GM12878 (cell line): ENCODE results near the gene CRB2. TPM values are rescaled to one million over a fixed set of nuclear protein-coding genes. Genes with fewer than 3 reads are reported as not detected.
A peak's percentile ranks its signal among the peaks of the same experiment; 100 is the strongest.

Experiments used
- ATAC-seq: fragments of 200-7000 bp; cut with Tn5 transposase; 3 replicates; pipeline ENCODE4 v1.9.1; 2020; ENCODE audit warnings: mild to moderate bottlenecking, moderate library complexity
- BruUV-seq: library from RNA; stranded (reverse); fragments of 400-500 nt; replicated peaks from 2 replicates; lab custom pipeline; 2021; lab: Mats Ljungman, UMichigan
- CTCF ChIA-PET: fragments of 300-600 bp; sonication (Branson Sonifier 250); formaldehyde crosslinking; extraction: SDS; loops from one replicate; lab custom pipeline; 2021; ENCODE audit warnings: inconsistent platforms; lab: Yijun Ruan, JAX
- POLR2A ChIA-PET: fragments of 350-600 bp; formaldehyde crosslinking; extraction: SDS; loops from one replicate; lab custom pipeline; 2021; ENCODE audit warnings: inconsistent platforms; lab: Charles Lee
- RAD21 ChIA-PET: fragments of 300-600 bp; sonication (Branson Sonifier 250); formaldehyde crosslinking; loops from one replicate; lab custom pipeline; 2023; ENCODE audit warnings: antibody characterized with exemption; ENCODE audit not compliant: unreplicated experiment; lab: Charles Lee
- SMC1A ChIA-PET: fragments of 300-600 bp; sonication (Branson Sonifier 250); formaldehyde crosslinking; loops from one replicate; lab custom pipeline; 2023; ENCODE audit not compliant: unreplicated experiment, uncharacterized antibody; lab: Charles Lee
- DNase-seq: peaks from one replicate; pipeline ENCODE4 v3.0.0-alpha.2; 2011; ENCODE audit warnings: low read depth, low spot score
- FAIRE-seq: peaks from 3 replicates; lab custom pipeline; 2011; peaks lifted over from hg19 to GRCh38; lab: Jason Lieb, UNC
- H2AFZ ChIP-seq: 2 replicates; pipeline ENCODE4 v1.6.0; 2011; ENCODE audit warnings: low read depth, low read length, control low read depth; ENCODE audit not compliant: control insufficient read depth
- H3K27ac ChIP-seq: 2 replicates; pipeline ENCODE4 v1.5.1; 2011; ENCODE audit warnings: control low read depth; ENCODE audit not compliant: control insufficient read depth, insufficient read depth
- H3K27me3 ChIP-seq, 2 experiments: replicated peaks in 1 of 2; 2 replicates each; pipeline versions ENCODE4 v1.6.0 to v1.6.1; 2011; ENCODE audit warnings: low read length in 1 of 2; ENCODE audit not compliant: control insufficient read depth in 2 of 2, insufficient read depth in 2 of 2
- H3K36me3 ChIP-seq, 2 experiments: 2 replicates each; pipeline ENCODE4 v1.5.1; 2011; ENCODE audit warnings: low read length in 1 of 2; ENCODE audit not compliant: control insufficient read depth in 2 of 2, insufficient read depth in 2 of 2
- H3K4me1 ChIP-seq: 2 replicates; pipeline ENCODE4 v1.6.1; 2011; ENCODE audit warnings: mild to moderate bottlenecking, low read length, moderate library complexity, mixed read lengths; ENCODE audit not compliant: control insufficient read depth, insufficient read depth
- H3K4me2 ChIP-seq: 2 replicates; pipeline ENCODE4 v1.6.0; 2011; ENCODE audit warnings: control low read depth; ENCODE audit not compliant: control insufficient read depth, insufficient read depth
- H3K4me3 ChIP-seq: fragments of 200-600 bp; sonication (generic); 2 replicates; pipeline ENCODE4 v1.5.1; 2016
- H3K79me2 ChIP-seq: 2 replicates; pipeline ENCODE4 v1.6.0; 2011; ENCODE audit warnings: low read length; ENCODE audit not compliant: control insufficient read depth, insufficient read depth
- H3K9ac ChIP-seq: 2 replicates; pipeline ENCODE4 v1.8.0; 2011; ENCODE audit warnings: low read length, control low read depth, mixed read lengths; ENCODE audit not compliant: control insufficient read depth, insufficient read depth
- H3K9me3 ChIP-seq: replicated peaks from 3 replicates; pipeline ENCODE4 v1.5.1; 2011; ENCODE audit warnings: mild to moderate bottlenecking, low read length; ENCODE audit not compliant: control insufficient read depth, insufficient read depth
- H4K20me1 ChIP-seq: 2 replicates; pipeline ENCODE4 v1.6.0; 2011; ENCODE audit not compliant: control insufficient read depth, insufficient read depth
- CUX1 ChIP-seq: IDR thresholded peaks from 2 replicates; pipeline ENCODE4 v1.6.1; 2012; ENCODE audit warnings: improper control_type of control experiment, low read depth, low read length; ENCODE audit not compliant: insufficient replicate concordance
- EED ChIP-seq: sonication (generic); IDR thresholded peaks from 2 replicates; pipeline ENCODE4 v1.6.1; 2016; ENCODE audit warnings: antibody characterized with exemption, low read depth
- ESRRA ChIP-seq: IDR thresholded peaks from 2 replicates; pipeline ENCODE4 v1.6.1; 2012; ENCODE audit warnings: mild to moderate bottlenecking, low read length, improper control_type of control experiment
- MTA3 ChIP-seq: IDR thresholded peaks from 2 replicates; pipeline ENCODE4 v1.6.1; 2012; ENCODE audit warnings: low read length, inconsistent platforms, borderline replicate concordance
- POLR2A ChIP-seq: IDR thresholded peaks from 2 replicates; pipeline ENCODE4 v1.6.1; 2011; ENCODE audit warnings: low read depth, mild to moderate bottlenecking, low read length
- SREBF2 ChIP-seq: IDR thresholded peaks from 2 replicates; pipeline ENCODE4 v1.6.1; 2012; ENCODE audit warnings: mild to moderate bottlenecking, low read length
- ZBTB33 ChIP-seq: fragments of 450-650 bp; IDR thresholded peaks from 2 replicates; pipeline ENCODE4 v1.6.1; 2017; ENCODE audit warnings: mild to moderate bottlenecking
- ZNF207 ChIP-seq: fragments of 450-650 bp; IDR thresholded peaks from 2 replicates; pipeline ENCODE4 v1.6.1; 2014; ENCODE audit warnings: antibody characterized with exemption, mild to moderate bottlenecking, borderline replicate concordance
- WGBS: methylation state at CpG from one replicate; pipeline ENCODE4 v1.1.6; 2016; ENCODE audit warnings: low lambda C conversion rate; ENCODE audit not compliant: insufficient replicate concordance, insufficient coverage; ENCODE audit errors: missing lambda C conversion rate; 5-methylcytosine and 5-hydroxymethylcytosine counted together
- in situ Hi-C: fragments of 300-500 bp; cut with MboI; formaldehyde crosslinking; loops from 9 replicates; pipeline ENCODE4 v1.14.3; 2018; ENCODE audit warnings: mixed read lengths
- intact Hi-C: fragments of 100-400 bp; cut with micrococcal nuclease; formaldehyde crosslinking; loops from one replicate; pipeline ENCODE4 v1.14.2; 2022; ENCODE audit not compliant: unreplicated experiment
- polyA plus RNA-seq, 11 experiments: library from polyadenylated mRNA; depleted of rRNA in 4 of 11; unstranded in 6 of 11; stranded (reverse) in 5 of 11; fragments of >200 nt; fragmentation: Nextera tagmentation in 4 of 11; fragmentation: Illumina TruSeq in 1 of 11; extraction: Ambion mirVana in 4 of 11; extraction: Trizol in 1 of 11; gene quantifications; 1 replicate in 1 of 11; 2 replicates in 10 of 11; pipeline versions ENCODE4 v1.2.1 to v1.2.3, GENCODE V29; 2011 to 2016; ENCODE audit warnings: inconsistent platforms in 2 of 11, missing spikeins in 2 of 11, low read depth in 1 of 11
- total RNA-seq, 4 experiments: library from RNA; depleted of rRNA in 3 of 4; stranded (reverse); fragments of >200 nt in 3 of 4; fragmentation: Illumina TruSeq in 1 of 4; extraction: Trizol in 1 of 4; gene quantifications; 2 replicates each; pipeline versions ENCODE4 v1.2.1 to v1.2.3, GENCODE V29; 2013 to 2021

CRB2 gene
- total and polyA plus RNA-seq, 10 of the 15 experiments (the other 5 are each of a cell fraction or from before 2014, with no cell fraction given): 0.01 to 0.80 (median 0.23) TPM; not detected in 3

GRCh38 chr9:123394291-123395235 is 38.6 kb downstream of the CRB2 start:
- FAIRE-seq (no peak), DNase-seq (no peak), ATAC-seq (no peak)
- intact Hi-C loops: no loop called here
- no peaks in the 10 kb centered on the region for H3K9me3 ChIP-seq
- H3K36me3 ChIP-seq: no peaks in the 10 kb centered on the region
- WGBS: 71% methylated on average over 16 of the region's 16 CpGs
- H3K4me3 ChIP-seq: no peak overlapping the region
- SMC1A ChIA-PET: no interaction called here
- RAD21 ChIA-PET: no interaction called here
- H3K4me1 ChIP-seq: no peaks in the 10 kb centered on the region
- H3K27ac ChIP-seq: no peak overlapping the region
- POLR2A ChIA-PET: no interaction called here
- no peaks in the 10 kb centered on the region for H3K79me2 ChIP-seq
- CTCF ChIA-PET: interaction anchor here (1.8 kb wide), 1 partner anchor 41 kb away, joined by 7 read pairs; no protein-coding TSS in a partner anchor
- no peaks in the 10 kb centered on the region for H3K27me3 ChIP-seq
- no peak overlapping the region for H2AFZ ChIP-seq
- no peak overlapping the region for H3K4me2 ChIP-seq
- H3K9ac ChIP-seq: no peak overlapping the region
- H4K20me1 ChIP-seq: peaks cover 2% of the 10 kb centered on the region; the same call in 1 of the 2 replicates
- TF ChIP-seq POLR2A (peak; percentile 37; the same call in 1 of the 2 replicates), EED (no peak)
- no TSS peak for BruUV-seq
- in situ Hi-C loops: no loop called here

- Histone ChIP-seq H3K4me2 (no peak overlapping the region), H3K4me1 (no peaks in the 10 kb centered on the region), H3K27ac (no peak overlapping the region), H3K27me3 (no peaks in the 10 kb centered on the region), H3K4me3 (no peak overlapping the region), H3K9me3 (no peaks in the 10 kb centered on the region), H2AFZ (no peak overlapping the region), H4K20me1 (peaks cover 2% of the 10 kb centered on the region; the same call in 1 of the 2 replicates), H3K9ac (no peak overlapping the region), H3K79me2 (no peaks in the 10 kb centered on the region), H3K36me3 (peaks cover 0 to 2% of the 10 kb centered on the region in 2 experiments; a peak in 2 of 4 replicates)
- DNase-seq (no peak), ATAC-seq (no peak; the same call in 2 of the 3 replicates), FAIRE-seq (no peak)
- ChIA-PET CTCF (interaction anchor here (1.0 to 1.8 kb wide), 2 partner anchors 13 to 41 kb away, joined by 3 to 7 read pairs; no protein-coding TSS in a partner anchor), RAD21 (no interaction called here), SMC1A (no interaction called here), POLR2A (no interaction called here)
- intact Hi-C loops (no loop called here), in situ Hi-C loops (no loop called here)
- WGBS: 70% methylated on average over 5 of the region's 5 CpGs
- no TSS peak for BruUV-seq
- TF ChIP-seq ZNF207 (no peak), ESRRA (no peak), ZBTB33 (no peak), SREBF2 (no peak), MTA3 (no peak), CUX1 (no peak)
These were observed 39.3 kb downstream of the CRB2 start for GRCh38 chr9:123395276-123395688.
